ENCODE measurements around the gene PPP6R2. TPM values are rescaled to one million over a fixed set of nuclear protein-coding genes. Genes with fewer than 3 reads are reported as not detected.

Gene PPP6R2
- total and polyA plus RNA-seq, 9 of the 15 experiments (the other 6 are each of a cell fraction or from before 2014, with no cell fraction given), result 0.32 to 39.8 (median 21.4) TPM

DNA sequence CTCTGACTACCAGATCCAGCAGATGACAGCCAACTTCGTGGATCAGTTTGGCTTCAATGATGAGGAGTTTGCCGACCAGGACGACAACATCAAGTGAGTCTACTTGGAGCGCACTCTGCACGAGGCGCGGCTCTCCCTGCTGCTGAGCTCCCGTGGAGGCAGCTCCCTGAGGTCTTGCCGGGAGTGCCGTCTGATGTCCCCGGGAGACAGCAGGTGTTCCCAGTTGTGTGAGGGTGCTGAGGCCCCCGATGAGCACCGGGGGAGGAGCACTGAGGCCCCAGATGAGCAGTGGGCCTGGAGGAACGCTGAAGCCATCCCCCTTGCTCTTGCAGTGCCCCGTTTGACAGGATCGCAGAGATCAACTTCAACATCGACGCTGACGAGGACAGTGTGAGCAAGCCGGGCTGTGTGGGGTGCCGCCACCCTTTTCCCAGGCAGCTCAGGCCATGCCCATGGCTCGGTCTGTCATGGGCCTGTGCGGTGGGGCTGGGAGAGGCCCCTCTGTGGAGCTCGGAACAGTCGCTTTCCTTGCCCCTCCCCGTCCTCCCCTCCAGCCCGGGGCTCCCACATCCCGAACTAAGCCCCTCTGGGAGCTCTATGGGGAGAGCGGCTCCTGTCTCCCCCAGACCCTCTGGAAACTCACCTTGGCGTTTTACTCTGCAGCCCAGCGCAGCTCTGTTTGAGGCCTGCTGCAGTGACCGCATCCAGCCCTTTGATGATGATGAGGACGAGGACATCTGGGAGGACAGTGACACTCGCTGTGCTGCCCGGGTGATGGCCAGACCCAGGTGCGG is 94.6 kb downstream of the PPP6R2 start:
- 84% methylated on average over 13 of the region's 36 CpGs for WGBS (ENCODE audit: insufficient coverage, low coverage, missing lambda C conversion rate)
- CTCF ChIA-PET (ENCODE audit: low intra/inter-chr PET ratio), result interaction anchor here (0.7 kb wide), 1 partner anchor 209 kb away, joined by 3 read pairs; no protein-coding TSS in a partner anchor

More for the DNA sequence above, 94.6 kb downstream of the PPP6R2 start:
- Histone ChIP-seq H3K36me3 (ENCODE audit: control insufficient read depth, insufficient read depth, low read length) (peaks cover 54% of the 10 kb centered on the region; the same call in 1 of the 3 replicates), H3K4me2 (ENCODE audit: insufficient read depth, low read length) (no peak overlapping the region), H3K27me3 (ENCODE audit: control insufficient read depth in 2 of 2, insufficient read depth in 2 of 2, low read length in 2 of 2) (no peaks in the 10 kb centered on the region), H3K79me2 (ENCODE audit: control insufficient read depth, insufficient read depth, low read length) (no peaks in the 10 kb centered on the region), H3K4me1 (replicated peaks in 1 of 2; ENCODE audit: control insufficient read depth in 2 of 2, insufficient read depth in 2 of 2, low read length in 2 of 2) (peaks cover 0 to 11% of the 10 kb centered on the region in 2 experiments; a peak in 2 of 5 replicates), H3K9me1 (ENCODE audit: control insufficient read depth, insufficient read depth, low read length) (no peaks in the 10 kb centered on the region), H3K9ac (ENCODE audit: insufficient read depth in 1 of 2, low read depth in 2 of 2, low read length in 2 of 2) (peak overlapping the region in 1 of 2 experiments; percentile 17; a peak in 1 of 4 replicates), H2AFZ (ENCODE audit: low read depth, low read length) (no peak overlapping the region), H4K20me1 (replicated peaks; ENCODE audit: control insufficient read depth, insufficient read depth, low read length) (no peaks in the 10 kb centered on the region), H3K27ac (ENCODE audit: extremely low read depth, low read depth, low read length) (no peak overlapping the region), H3K4me3 (no peak overlapping the region), H3K9me3 (replicated peaks; ENCODE audit: control insufficient read depth, insufficient read depth, low read depth, low read length) (no peaks in the 10 kb centered on the region)
- no peak for FAIRE-seq
- POLR2A ChIA-PET, result interaction anchor here (1.2 to 1.7 kb wide), 2 partner anchors 11 to 13 kb away, joined by 5 read pairs; no protein-coding TSS in a partner anchor
- intact Hi-C loops (cut with micrococcal nuclease), result no loop called here
- ATAC-seq, result no peak
- BruUV-seq (replicated peaks), result no TSS peak
- no peak for DNase-seq (ENCODE audit: extremely low read depth in 1 of 4, low spot score in 3 of 4)
- in situ Hi-C loops (cut with MboI), result no loop called here
- TF ChIP-seq ZKSCAN8 (CRISPR knock-in tag; IDR thresholded peaks at IDR 0.05) (no peak), KAT7 (CRISPR knock-in tag; IDR thresholded peaks at IDR 0.05; ENCODE audit: borderline replicate concordance) (no peak), SUPT5H (IDR thresholded peaks at IDR 0.05) (no peak)
